K562 (cell line): Measurements from ENCODE around the gene PLEKHO2. TPM values are rescaled to one million over a fixed set of nuclear protein-coding genes. Genes with fewer than 3 reads are reported as not detected.

Source experiments
- ATAC-seq: fragments of 200-7000 bp; cut with Tn5 transposase; 3 replicates; pipeline ENCODE4 v1.9.1; 2020; ENCODE audit warnings: moderate library complexity
- BruUV-seq: library from RNA; stranded (reverse); fragments of 400-500 nt; replicated peaks from 2 replicates; lab custom pipeline; 2021; lab: Mats Ljungman, UMichigan
- CTCF ChIA-PET: fragments of 300-600 bp; formaldehyde crosslinking; extraction: SDS; loops from one replicate; lab custom pipeline; 2021; ENCODE audit warnings: low intra/inter-chr PET ratio; lab: Yijun Ruan, JAX
- POLR2A ChIA-PET: fragments of 300-600, 350-650 bp; sonication (Branson Sonifier 250); formaldehyde crosslinking; extraction: SDS; loops from one replicate; lab custom pipeline; 2021; ENCODE audit warnings: antibody characterized with exemption, inconsistent platforms; lab: Yijun Ruan, JAX
- DNase-seq, 4 experiments: peaks; one replicate each; pipeline versions ENCODE4 v3.0.0 to v3.0.0-alpha.2; 2011 to 2018; ENCODE audit warnings: low spot score in 3 of 4, mixed read lengths in 3 of 4; ENCODE audit errors: extremely low read depth in 1 of 4
- FAIRE-seq: peaks from 2 replicates; lab custom pipeline; 2011; peaks lifted over from hg19 to GRCh38; lab: Jason Lieb, UNC
- H2AFZ ChIP-seq: 2 replicates; pipeline ENCODE4 v1.6.0; 2011; ENCODE audit warnings: low read depth, low read length, control low read depth, inconsistent platforms
- H3K27ac ChIP-seq: fragments of 200-600 bp; 3 replicates; pipeline ENCODE4 v1.8.0; 2011; ENCODE audit warnings: low read depth, mild to moderate bottlenecking, control low read depth, inconsistent platforms, low read length, moderate library complexity, mixed read lengths; ENCODE audit errors: extremely low read depth
- H3K27me3 ChIP-seq, 2 experiments: fragments of 300-600 bp in 1 of 2; 2 replicates in 1 of 2; 3 replicates in 1 of 2; pipeline versions ENCODE4 v1.6.0 to v1.8.0; 2011; ENCODE audit warnings: inconsistent platforms in 2 of 2, low read length in 2 of 2, mild to moderate bottlenecking in 1 of 2, mixed read lengths in 1 of 2, moderate library complexity in 1 of 2; ENCODE audit not compliant: control insufficient read depth in 2 of 2, insufficient read depth in 2 of 2
- H3K36me3 ChIP-seq: fragments of 300-600 bp; 3 replicates; pipeline ENCODE4 v1.8.0; 2011; ENCODE audit warnings: mild to moderate bottlenecking, low read length, inconsistent platforms; ENCODE audit not compliant: control insufficient read depth, insufficient read depth
- H3K4me1 ChIP-seq, 2 experiments: fragments of 200-600 bp in 1 of 2; replicated peaks in 1 of 2; 2 replicates in 1 of 2; 3 replicates in 1 of 2; pipeline versions ENCODE4 v1.5.1 to v1.8.0; 2011; ENCODE audit warnings: inconsistent platforms in 2 of 2, low read length in 2 of 2, mild to moderate bottlenecking in 1 of 2, mixed read lengths in 1 of 2, moderate library complexity in 1 of 2; ENCODE audit not compliant: control insufficient read depth in 2 of 2, insufficient read depth in 2 of 2
- H3K4me2 ChIP-seq: 2 replicates; pipeline ENCODE4 v1.6.1; 2011; ENCODE audit warnings: low read length, control low read depth, inconsistent platforms, mixed read lengths; ENCODE audit not compliant: insufficient read depth
- H3K4me3 ChIP-seq: fragments of 200-600 bp; sonication (generic), shearing (Covaris generic); 2 replicates; pipeline ENCODE4 v1.5.1; 2016; ENCODE audit warnings: control low read depth, inconsistent platforms
- H3K79me2 ChIP-seq: fragments of 200-600 bp; 3 replicates; pipeline ENCODE4 v1.8.0; 2011; ENCODE audit warnings: low read length, inconsistent platforms; ENCODE audit not compliant: control insufficient read depth, insufficient read depth
- H3K9ac ChIP-seq, 2 experiments: 2 replicates each; pipeline versions ENCODE4 v1.6.0 to v1.6.1; 2011; ENCODE audit warnings: low read depth in 2 of 2, low read length in 2 of 2, control low read depth in 1 of 2, inconsistent platforms in 1 of 2, mild to moderate bottlenecking in 1 of 2, mixed read lengths in 1 of 2; ENCODE audit not compliant: insufficient read depth in 1 of 2
- H3K9me1 ChIP-seq: one replicate; pipeline ENCODE4 v1.6.0; 2011; ENCODE audit warnings: inconsistent platforms, mild to moderate bottlenecking, low read length, moderate library complexity; ENCODE audit not compliant: control insufficient read depth, insufficient read depth
- H3K9me3 ChIP-seq: replicated peaks from 2 replicates; pipeline ENCODE4 v1.5.1; 2011; ENCODE audit warnings: low read depth, low read length, inconsistent platforms; ENCODE audit not compliant: control insufficient read depth, insufficient read depth
- H4K20me1 ChIP-seq: replicated peaks from 2 replicates; pipeline ENCODE4 v1.6.1; 2011; ENCODE audit warnings: low read length, inconsistent platforms, mixed read lengths; ENCODE audit not compliant: control insufficient read depth, insufficient read depth
- ARID2 ChIP-seq: fragments of 450-650 bp; IDR thresholded peaks from 2 replicates; pipeline ENCODE4 v1.6.1; 2017; ENCODE audit warnings: antibody characterized with exemption, mild to moderate bottlenecking
- C11orf30 ChIP-seq: fragments of 450-650 bp; IDR thresholded peaks from 2 replicates; pipeline ENCODE4 v1.6.1; 2016; ENCODE audit warnings: low read depth, mild to moderate bottlenecking
- E2F5 ChIP-seq: sonication (generic); formaldehyde crosslinking; IDR thresholded peaks from 2 replicates; pipeline ENCODE4 v1.8.0; 2022; ENCODE audit warnings: mild to moderate bottlenecking, missing genetic modification reagents
- MAFG ChIP-seq: fragments of 450-650 bp; conservative IDR thresholded peaks from 2 replicates; pipeline ENCODE4 v1.6.1; 2016; ENCODE audit warnings: missing genetic modification characterization, missing compliant biosample characterization
- NCOA6 ChIP-seq: fragments of 450-650 bp; IDR thresholded peaks from 2 replicates; pipeline ENCODE4 v1.6.1; 2017; ENCODE audit warnings: mild to moderate bottlenecking
- NR2C1 ChIP-seq, 2 experiments: fragments of 450-650 bp; IDR thresholded peaks; 2 replicates each; pipeline ENCODE4 v1.6.1; 2017; ENCODE audit warnings: mild to moderate bottlenecking in 2 of 2, antibody characterized with exemption in 1 of 2, inconsistent platforms in 1 of 2, missing compliant biosample characterization in 1 of 2, missing genetic modification characterization in 1 of 2
- NR2C2 ChIP-seq, 2 experiments: fragments of 200-800 bp in 1 of 2; sonication (Bioruptor generic) in 1 of 2; sonication (generic) in 1 of 2; formaldehyde crosslinking in 1 of 2; IDR thresholded peaks; 2 replicates each; pipeline versions ENCODE4 v1.6.1 to v1.8.0; 2016 to 2022; ENCODE audit warnings: mild to moderate bottlenecking in 1 of 2, missing compliant biosample characterization in 1 of 2, missing genetic modification characterization in 1 of 2, missing genetic modification reagents in 1 of 2
- PTRF ChIP-seq: fragments of 450-650 bp; IDR thresholded peaks from 2 replicates; pipeline ENCODE4 v1.6.1; 2016; ENCODE audit warnings: mild to moderate bottlenecking, missing genetic modification characterization, missing compliant biosample characterization
- YY1 ChIP-seq, 3 experiments: IDR thresholded peaks; 2 replicates each; pipeline ENCODE4 v1.6.1; 2011; ENCODE audit warnings: low read length in 2 of 3, mild to moderate bottlenecking in 2 of 3, moderate library complexity in 2 of 3, borderline replicate concordance in 1 of 3, control low read depth in 1 of 3, low read depth in 1 of 3; ENCODE audit not compliant: insufficient read depth in 3 of 3, insufficient replicate concordance in 2 of 3, control insufficient read depth in 1 of 3, insufficient read length in 1 of 3; ENCODE audit errors: extremely low read depth in 1 of 3
- ZNF316 ChIP-seq: fragments of 450-650 bp; IDR thresholded peaks from 2 replicates; pipeline ENCODE4 v1.6.1; 2016
- ZNF408 ChIP-seq: fragments of 250-450 bp; sonication (Bioruptor Pico); IDR thresholded peaks from 2 replicates; pipeline ENCODE4 v1.4.0; 2020; ENCODE audit warnings: low read depth, mild to moderate bottlenecking, moderate library complexity
- WGBS: fragments of 100-300 bp; shearing (Covaris generic); methylation state at CpG from one replicate; pipeline ENCODE4 v1.1.6; 2016; ENCODE audit warnings: low coverage, mixed read lengths; ENCODE audit not compliant: insufficient coverage; ENCODE audit errors: missing lambda C conversion rate; 5-methylcytosine and 5-hydroxymethylcytosine counted together
- in situ Hi-C: fragments of 300-500 bp; cut with MboI; formaldehyde crosslinking; loops from 4 replicates; pipeline ENCODE4 v1.15.0; 2018; ENCODE audit warnings: inconsistent platforms, mixed read lengths
- intact Hi-C: fragments of 100-400 bp; cut with micrococcal nuclease; formaldehyde crosslinking; loops from 2 replicates; pipeline ENCODE4 v1.14.2; 2022
- polyA plus RNA-seq, 8 experiments: library from polyadenylated mRNA; depleted of rRNA in 4 of 8; stranded (reverse) in 5 of 8; unstranded in 3 of 8; fragments of >200 nt; fragmentation: Nextera tagmentation in 2 of 8; fragmentation: Illumina TruSeq in 1 of 8; extraction: Ambion mirVana in 2 of 8; extraction: Trizol in 1 of 8; gene quantifications; 2 replicates each; pipeline versions ENCODE4 v1.2.1 to v1.2.3, GENCODE V29; 2011 to 2014; ENCODE audit warnings: inconsistent platforms in 1 of 8, missing spikeins in 1 of 8
- total RNA-seq, 7 experiments: library from RNA; depleted of rRNA in 6 of 7; stranded (reverse); fragments of >200 nt in 6 of 7; fragmentation: Illumina TruSeq in 2 of 7; extraction: Trizol in 2 of 7; gene quantifications; 2 replicates each; pipeline versions ENCODE4 v1.2.1 to v1.2.3, GENCODE V29; 2011 to 2021; ENCODE audit warnings: low replicate concordance in 1 of 7
- TF ChIP-seq, protein P1 (sequence below): fragments of 450-650 bp; IDR thresholded peaks from 2 replicates; pipeline ENCODE4 v1.6.1; 2017; ENCODE audit warnings: antibody characterized with exemption, mild to moderate bottlenecking

Gene PLEKHO2
- total and polyA plus RNA-seq, 9 of the 15 experiments (the other 6 are each of a cell fraction or from before 2014, with no cell fraction given), result 0.24 to 8.8 (median 5.5) TPM

DNA sequence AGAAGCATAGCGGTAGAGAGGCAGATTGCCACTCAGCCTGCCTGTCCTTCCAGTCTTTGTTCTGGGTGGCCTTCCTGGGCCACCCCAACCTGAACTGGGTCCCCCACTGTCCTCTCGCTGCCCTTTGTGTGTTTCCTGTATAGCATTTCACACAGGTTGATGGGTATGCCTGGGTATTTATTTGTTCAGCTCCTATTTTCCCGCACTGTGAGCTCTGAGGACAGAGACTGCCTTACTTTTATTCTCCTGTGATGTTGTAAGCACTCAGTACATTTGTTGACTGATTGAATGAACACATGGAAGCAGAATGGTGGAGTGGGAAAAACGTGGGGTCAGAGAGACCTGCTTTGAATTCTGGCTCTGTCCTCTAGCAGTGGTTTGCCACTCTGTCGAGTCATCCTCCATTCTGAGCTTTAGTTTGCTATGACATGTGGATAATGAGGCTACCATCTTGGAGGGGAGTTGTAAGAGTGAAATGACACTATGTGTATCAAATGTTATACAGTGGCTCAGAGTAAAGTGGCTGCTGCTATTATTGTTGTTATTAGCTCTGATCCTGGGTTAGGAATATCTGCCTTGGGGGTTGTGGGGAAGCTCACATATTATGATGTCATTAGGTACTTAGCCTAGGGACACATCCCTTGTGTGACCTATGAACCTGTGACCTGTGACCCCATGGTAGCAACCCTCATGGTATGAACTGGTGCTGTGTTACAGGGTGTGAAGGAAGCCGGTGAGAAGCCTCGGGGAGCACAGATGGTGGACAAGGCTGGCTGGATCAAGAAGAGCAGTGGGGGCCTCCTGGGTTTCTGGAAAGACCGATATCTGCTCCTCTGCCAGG lies 6.4 kb downstream of the PLEKHO2 start:
- H3K4me1 ChIP-seq, result peaks cover 16 to 25% of the 10 kb centered on the region in 2 experiments
- H3K9me1 ChIP-seq, result peaks cover 3% of the 10 kb centered on the region
- peaks cover 25% of the 10 kb centered on the region; the same call in 2 of the 3 replicates for H3K36me3 ChIP-seq
- no peaks in the 10 kb centered on the region for H3K27me3 ChIP-seq
- H3K4me3 ChIP-seq, result no peak overlapping the region
- intact Hi-C loops (no loop called here), in situ Hi-C loops (no loop called here)
- TF ChIP-seq YY1 (IDR thresholded peaks at IDR 0.05; ENCODE audit: borderline replicate concordance in 1 of 3, control insufficient read depth in 1 of 3, extremely low read depth in 1 of 3, insufficient read depth in 3 of 3, insufficient read length in 1 of 3, insufficient replicate concordance in 2 of 3, low read depth in 1 of 3, low read length in 2 of 3), result peak in 1 of 3 experiments; percentile 29
- no peak for TF ChIP-seq NCOA6
- TF ChIP-seq E2F5, result no peak
- TF ChIP-seq NR2C2 (CRISPR knock-in tag; IDR thresholded peaks at IDR 0.05), result peak; percentile 86
- peak; percentile 89 for TF ChIP-seq NR2C2 (tag; IDR thresholded peaks at IDR 0.05)
- 0 out of 2 replicates have a peak, but pooled peaks have one; percentile 7 for TF ChIP-seq MAFG (tag)
- no peak for TF ChIP-seq PTRF
- no peak for TF ChIP-seq ARID2
- TF ChIP-seq, protein P1, sequence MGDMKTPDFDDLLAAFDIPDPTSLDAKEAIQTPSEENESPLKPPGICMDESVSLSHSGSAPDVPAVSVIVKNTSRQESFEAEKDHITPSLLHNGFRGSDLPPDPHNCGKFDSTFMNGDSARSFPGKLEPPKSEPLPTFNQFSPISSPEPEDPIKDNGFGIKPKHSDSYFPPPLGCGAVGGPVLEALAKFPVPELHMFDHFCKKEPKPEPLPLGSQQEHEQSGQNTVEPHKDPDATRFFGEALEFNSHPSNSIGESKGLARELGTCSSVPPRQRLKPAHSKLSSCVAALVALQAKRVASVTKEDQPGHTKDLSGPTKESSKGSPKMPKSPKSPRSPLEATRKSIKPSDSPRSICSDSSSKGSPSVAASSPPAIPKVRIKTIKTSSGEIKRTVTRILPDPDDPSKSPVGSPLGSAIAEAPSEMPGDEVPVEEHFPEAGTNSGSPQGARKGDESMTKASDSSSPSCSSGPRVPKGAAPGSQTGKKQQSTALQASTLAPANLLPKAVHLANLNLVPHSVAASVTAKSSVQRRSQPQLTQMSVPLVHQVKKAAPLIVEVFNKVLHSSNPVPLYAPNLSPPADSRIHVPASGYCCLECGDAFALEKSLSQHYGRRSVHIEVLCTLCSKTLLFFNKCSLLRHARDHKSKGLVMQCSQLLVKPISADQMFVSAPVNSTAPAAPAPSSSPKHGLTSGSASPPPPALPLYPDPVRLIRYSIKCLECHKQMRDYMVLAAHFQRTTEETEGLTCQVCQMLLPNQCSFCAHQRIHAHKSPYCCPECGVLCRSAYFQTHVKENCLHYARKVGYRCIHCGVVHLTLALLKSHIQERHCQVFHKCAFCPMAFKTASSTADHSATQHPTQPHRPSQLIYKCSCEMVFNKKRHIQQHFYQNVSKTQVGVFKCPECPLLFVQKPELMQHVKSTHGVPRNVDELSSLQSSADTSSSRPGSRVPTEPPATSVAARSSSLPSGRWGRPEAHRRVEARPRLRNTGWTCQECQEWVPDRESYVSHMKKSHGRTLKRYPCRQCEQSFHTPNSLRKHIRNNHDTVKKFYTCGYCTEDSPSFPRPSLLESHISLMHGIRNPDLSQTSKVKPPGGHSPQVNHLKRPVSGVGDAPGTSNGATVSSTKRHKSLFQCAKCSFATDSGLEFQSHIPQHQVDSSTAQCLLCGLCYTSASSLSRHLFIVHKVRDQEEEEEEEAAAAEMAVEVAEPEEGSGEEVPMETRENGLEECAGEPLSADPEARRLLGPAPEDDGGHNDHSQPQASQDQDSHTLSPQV, result peak; percentile 63
- peak; percentile 94 for TF ChIP-seq NR2C1 (IDR thresholded peaks at IDR 0.05)
- TF ChIP-seq NR2C1 (tag; IDR thresholded peaks at IDR 0.05), result peak; percentile 95
- no peak for TF ChIP-seq ZNF408
- peak; percentile 31; the same call in 1 of the 2 replicates for TF ChIP-seq ZNF316
- TF ChIP-seq C11orf30, result peak; percentile 26; the same call in 1 of the 2 replicates
- FAIRE-seq (peak; percentile 68), DNase-seq (no peak), ATAC-seq (no peak)
- peak overlapping the region; percentile 22; the same call in 2 of the 3 replicates for H3K27ac ChIP-seq
- POLR2A ChIA-PET, result interaction anchor here (1.2 to 1.4 kb wide), 3 partner anchors 9 to 14 kb away, joined by 3 to 7 read pairs (median 3); no protein-coding TSS in a partner anchor
- no peak overlapping the region for H3K4me2 ChIP-seq
- H4K20me1 ChIP-seq, result peaks cover 3% of the 10 kb centered on the region
- WGBS, result 74% methylated on average over 8 of the region's 8 CpGs
- peak overlapping the region in 1 of 2 experiments; percentile 19; a peak in 2 of 4 replicates for H3K9ac ChIP-seq
- peaks cover 34% of the 10 kb centered on the region for H3K79me2 ChIP-seq
- no peaks in the 10 kb centered on the region for H3K9me3 ChIP-seq
- CTCF ChIA-PET, result no interaction called here
- no TSS peak for BruUV-seq
- H2AFZ ChIP-seq, result no peak overlapping the region
